IgD-negative memory B cell (primary cell): ENCODE measurements around the gene CARM1. TPM values are rescaled to one million over a fixed set of nuclear protein-coding genes. Genes with fewer than 3 reads are reported as not detected.
"Not testable (repeated sequence)": the region's sequence is repeated elsewhere in the genome, so short reads cannot be mapped to it uniquely, and the experiment has no call there.

Experiments
- H3K27ac Mint-ChIP-seq, 3 donors: one replicate each; pipeline ENCODE4 v1.8.0; 2020 to 2022; ENCODE audit warnings: mild to moderate bottlenecking in 3 of 3, mixed read lengths in 3 of 3, moderate library complexity in 1 of 3
- H3K27me3 Mint-ChIP-seq: one replicate; pipeline ENCODE4 v1.8.0; 2021; ENCODE audit warnings: mixed read lengths
- H3K36me3 Mint-ChIP-seq: one replicate; pipeline ENCODE4 v1.8.0; 2020; ENCODE audit warnings: mild to moderate bottlenecking, mixed read lengths
- H3K4me1 Mint-ChIP-seq, 3 donors: one replicate each; pipeline ENCODE4 v1.8.0; 2020 to 2022; ENCODE audit warnings: mixed read lengths in 3 of 3, mild to moderate bottlenecking in 1 of 3
- H3K4me3 Mint-ChIP-seq, 4 donors: one replicate each; pipeline ENCODE4 v1.8.0; 2020 to 2022; ENCODE audit warnings: mild to moderate bottlenecking in 4 of 4, mixed read lengths in 4 of 4, moderate library complexity in 3 of 4
- H3K9me3 Mint-ChIP-seq, 3 donors: one replicate each; pipeline ENCODE4 v1.8.0; 2020 to 2021; ENCODE audit warnings: mixed read lengths in 3 of 3, mild to moderate bottlenecking in 1 of 3
- polyA plus RNA-seq: library from polyadenylated mRNA; unstranded; fragments of 300-500 nt; fragmentation: Illumina TruSeq; gene quantifications from one replicate; pipeline ENCODE4 v1.2.3, GENCODE V29; 2021

The CARM1 gene
- polyA plus RNA-seq, 1 donor from 2014 or later: 1.4 TPM

DNA sequence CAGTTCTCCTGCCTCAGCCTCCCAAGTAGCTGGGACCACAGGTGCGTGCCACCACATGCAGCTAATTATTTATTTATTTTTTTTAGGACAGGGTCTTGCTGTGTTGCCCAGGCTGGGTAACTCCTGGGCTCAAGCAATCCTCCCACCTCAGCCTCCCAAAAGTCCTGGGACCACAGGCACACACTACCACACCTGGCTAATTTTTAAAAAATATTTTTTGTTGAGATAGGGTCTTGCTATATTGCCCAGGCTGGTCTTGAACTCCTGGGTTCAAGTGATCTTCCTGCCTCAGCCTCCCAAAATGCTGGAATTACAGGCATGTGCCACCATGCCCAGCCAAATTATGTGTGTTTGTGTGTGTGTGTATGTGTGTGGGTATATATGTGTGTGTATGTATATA lies 14.5 kb upstream of the CARM1 start:
- H3K4me3 Mint-ChIP-seq, H3K27ac Mint-ChIP-seq, H3K27me3 Mint-ChIP-seq, H3K36me3 Mint-ChIP-seq, H3K4me1 Mint-ChIP-seq, H3K9me3 Mint-ChIP-seq: not testable (repeated sequence)

DNA sequence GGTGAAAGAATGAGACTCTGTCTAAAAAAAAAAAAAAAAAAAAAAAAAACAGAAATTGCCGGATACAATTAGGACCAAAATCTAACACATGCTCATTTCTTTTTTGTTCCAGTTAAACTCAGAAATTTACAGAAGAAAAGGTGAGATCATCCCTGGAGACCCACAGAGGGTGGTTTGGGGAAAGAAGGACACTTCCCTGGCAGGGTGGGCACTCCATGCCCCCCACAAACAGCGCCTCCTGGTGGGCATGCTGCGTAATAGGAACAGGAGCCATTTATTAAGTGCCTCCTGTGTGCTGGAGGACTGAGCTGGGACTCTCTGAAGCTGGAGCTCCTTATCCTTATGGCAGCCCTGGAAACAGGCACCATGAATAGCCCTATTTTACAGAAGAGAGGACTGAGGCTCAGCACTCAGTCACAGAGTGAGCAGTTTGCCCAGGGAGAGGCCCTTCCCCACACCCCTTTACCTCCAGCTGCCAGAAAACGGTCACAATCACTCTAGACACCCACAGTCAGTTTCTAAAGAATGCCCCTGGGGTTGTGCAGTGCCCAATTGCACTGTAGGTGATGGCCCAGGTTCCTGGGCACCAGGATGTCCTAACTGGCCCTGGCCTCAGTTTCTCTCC lies 13.0 kb upstream of the CARM1 start:
- Mint-ChIP-seq H3K27me3 (no peaks in the 10 kb centered on the region), H3K4me3 (peak overlapping the region in 1 of 4 donors; percentile 49), H3K27ac (peak overlapping the region; percentile 39 to 53 (median 50)), H3K9me3 (no peaks in the 10 kb centered on the region), H3K4me1 (peaks cover 3 to 5% (median 5%) of the 10 kb centered on the region in 3 donors), H3K36me3 (no peaks in the 10 kb centered on the region)

DNA sequence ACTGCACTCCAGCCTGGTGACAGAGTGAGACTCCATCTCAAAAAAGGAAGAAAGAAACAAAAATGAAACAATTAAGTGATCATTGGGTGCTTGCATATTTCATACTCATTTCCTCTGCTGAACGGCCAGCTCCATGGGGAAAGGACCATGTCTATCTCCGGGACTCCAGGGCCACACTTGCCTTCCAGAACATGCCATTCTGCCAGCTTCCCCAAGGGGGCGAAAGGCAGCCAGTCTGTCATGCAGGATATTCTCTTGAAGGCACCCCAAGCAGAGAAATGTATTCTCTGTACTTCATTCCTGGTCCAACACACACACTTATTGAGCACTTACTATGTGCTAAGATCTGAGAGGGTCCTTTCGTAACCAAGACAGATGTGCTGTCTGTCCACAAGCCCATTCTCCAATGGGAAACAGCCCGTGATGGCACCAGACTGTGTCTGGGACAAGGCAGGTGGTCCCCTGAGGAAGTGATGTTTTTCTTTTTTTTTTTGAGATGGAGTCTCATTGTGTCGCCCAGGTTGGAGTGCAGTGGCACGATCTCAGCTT lies 10.2 kb upstream of the CARM1 start:
- Mint-ChIP-seq H3K27ac (no peak overlapping the region), H3K9me3 (no peaks in the 10 kb centered on the region), H3K27me3 (no peaks in the 10 kb centered on the region), H3K4me1 (peaks cover 10 to 11% (median 11%) of the 10 kb centered on the region in 3 donors), H3K4me3 (no peak overlapping the region), H3K36me3 (no peaks in the 10 kb centered on the region)

DNA sequence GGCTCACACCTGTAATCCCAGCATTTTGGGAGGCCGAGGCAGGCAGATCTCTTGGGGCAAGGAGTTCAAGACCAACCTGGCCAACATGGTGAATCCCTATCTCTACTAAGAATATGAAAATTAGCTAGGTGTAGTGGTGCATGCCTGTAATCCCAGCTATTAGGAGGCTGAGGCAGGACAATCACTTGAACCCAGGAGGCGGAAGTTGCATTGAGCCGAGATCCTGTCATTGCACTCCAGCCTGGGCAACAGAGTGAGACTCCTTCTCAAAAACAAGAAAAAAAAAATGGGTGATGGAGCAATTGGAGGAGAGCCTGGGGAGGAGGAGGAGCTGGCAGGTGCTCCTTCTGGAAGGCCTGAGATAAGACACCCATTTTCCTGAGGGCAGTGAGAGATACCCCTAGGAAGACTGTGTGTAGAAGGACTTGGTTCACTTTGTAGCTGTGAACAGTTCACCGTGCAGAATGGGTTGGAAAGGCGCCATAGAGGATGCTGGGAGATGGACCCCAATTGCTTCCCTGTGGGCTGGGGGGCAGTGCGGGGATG lies 8.7 kb upstream of the CARM1 start:
- Mint-ChIP-seq H3K36me3 (no peaks in the 10 kb centered on the region), H3K4me1 (peaks cover 11 to 13% (median 11%) of the 10 kb centered on the region in 3 donors), H3K4me3 (peak overlapping the region in 2 of 4 donors; percentile 20 to 34), H3K27me3 (no peaks in the 10 kb centered on the region), H3K9me3 (no peaks in the 10 kb centered on the region), H3K27ac (peak overlapping the region in 1 of 3 donors; percentile 78)

GRCh38 chr19:10863107-10863717 lies 8.1 kb upstream of the CARM1 start:
- Mint-ChIP-seq H3K4me3 (peak overlapping the region in 2 of 4 donors; percentile 20 to 34), H3K27me3 (no peaks in the 10 kb centered on the region), H3K4me1 (peaks cover 17 to 18% (median 17%) of the 10 kb centered on the region in 3 donors), H3K36me3 (no peaks in the 10 kb centered on the region), H3K9me3 (no peaks in the 10 kb centered on the region), H3K27ac (peak overlapping the region in 1 of 3 donors; percentile 78)

DNA sequence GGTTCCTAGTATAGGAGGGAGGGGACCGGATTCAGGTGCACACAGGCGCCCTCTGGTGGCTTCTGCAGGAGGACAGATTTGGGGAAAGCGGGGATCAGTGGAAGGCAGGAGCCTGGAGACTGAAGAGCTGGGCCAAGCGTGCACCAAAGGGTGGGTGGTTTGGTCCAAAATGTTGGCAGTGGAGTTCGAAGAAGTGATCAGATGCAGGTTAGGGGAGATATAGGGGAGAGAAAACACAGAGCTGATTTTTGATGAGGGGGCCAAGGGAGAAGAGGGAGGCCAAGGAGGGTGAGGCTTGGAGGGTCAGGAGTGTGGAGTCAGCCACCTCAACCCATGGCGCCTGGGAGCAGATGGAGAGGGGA lies 6.8 kb upstream of the CARM1 start:
- peaks cover 18 to 22% (median 18%) of the 10 kb centered on the region in 3 donors for H3K4me1 Mint-ChIP-seq
- H3K9me3 Mint-ChIP-seq: no peaks in the 10 kb centered on the region
- peak overlapping the region in 3 of 4 donors; percentile 9 to 63 (median 10) for H3K4me3 Mint-ChIP-seq
- H3K27me3 Mint-ChIP-seq: no peaks in the 10 kb centered on the region
- H3K27ac Mint-ChIP-seq: peak overlapping the region in 1 of 3 donors; percentile 86
- no peaks in the 10 kb centered on the region for H3K36me3 Mint-ChIP-seq

GRCh38 chr19:10866495-10866894 lies 4.9 kb upstream of the CARM1 start:
- no peaks in the 10 kb centered on the region for H3K27me3 Mint-ChIP-seq
- H3K4me1 Mint-ChIP-seq: peaks cover 18 to 25% (median 18%) of the 10 kb centered on the region in 3 donors
- no peaks in the 10 kb centered on the region for H3K9me3 Mint-ChIP-seq
- H3K36me3 Mint-ChIP-seq: no peaks in the 10 kb centered on the region
- H3K4me3 Mint-ChIP-seq: no peak overlapping the region
- H3K27ac Mint-ChIP-seq: no peak overlapping the region

GRCh38 chr19:10868872-10869547 lies 2.3 kb upstream of the CARM1 start:
- H3K27me3 Mint-ChIP-seq: no peaks in the 10 kb centered on the region
- H3K4me3 Mint-ChIP-seq: peak overlapping the region in 3 of 4 donors; percentile 66 to 80 (median 78)
- no peaks in the 10 kb centered on the region for H3K9me3 Mint-ChIP-seq
- peaks cover 3% of the 10 kb centered on the region for H3K36me3 Mint-ChIP-seq
- H3K4me1 Mint-ChIP-seq: peaks cover 20 to 32% (median 24%) of the 10 kb centered on the region in 3 donors
- peak overlapping the region; percentile 67 to 90 (median 83) for H3K27ac Mint-ChIP-seq

- not testable (repeated sequence) for H3K36me3 Mint-ChIP-seq, H3K9me3 Mint-ChIP-seq, H3K27me3 Mint-ChIP-seq
- Mint-ChIP-seq H3K4me3 (peak overlapping the region in 3 of 4 donors; percentile 66 to 82 (median 71)), H3K27ac (peak overlapping the region in 2 of 3 donors; percentile 62 to 89), H3K4me1 (peaks cover 16 to 27% (median 19%) of the 10 kb centered on the region in 3 donors)
These were observed 1.5 kb upstream of the CARM1 start for GRCh38 chr19:10869872-10870311.

DNA sequence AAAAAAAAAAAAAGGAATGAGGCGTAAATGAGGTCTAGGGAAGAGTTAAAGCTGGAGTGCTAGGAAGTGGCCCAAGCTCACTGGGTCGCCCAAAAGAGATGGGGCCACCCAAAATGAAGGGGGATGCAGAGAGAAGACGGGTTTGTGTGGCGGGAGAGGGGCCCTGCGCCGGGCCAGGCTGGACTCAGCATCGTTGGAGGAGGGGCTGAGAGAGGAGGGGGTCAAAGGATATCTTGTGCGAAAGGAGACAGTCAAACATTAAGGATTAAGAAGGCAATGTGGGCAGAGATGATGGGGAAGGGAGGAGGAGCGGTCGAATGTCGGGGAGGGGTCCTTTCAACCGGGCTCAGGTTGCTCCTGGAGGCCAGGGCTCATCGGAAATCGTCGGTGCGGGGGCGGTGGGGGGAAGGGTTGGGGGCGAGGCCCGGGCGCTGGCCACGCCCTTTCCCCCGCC lies 825 bp upstream of the CARM1 start:
- Mint-ChIP-seq H3K4me1 (peaks cover 16 to 27% (median 19%) of the 10 kb centered on the region in 3 donors), H3K36me3 (peaks cover 4% of the 10 kb centered on the region), H3K9me3 (no peaks in the 10 kb centered on the region), H3K27ac (peak overlapping the region; percentile 57 to 92 (median 86)), H3K4me3 (peak overlapping the region; percentile 71 to 94 (median 82)), H3K27me3 (no peaks in the 10 kb centered on the region)

- Mint-ChIP-seq H3K9me3 (no peaks in the 10 kb centered on the region), H3K27ac (peak overlapping the region; percentile 61 to 83 (median 78)), H3K27me3 (no peaks in the 10 kb centered on the region), H3K36me3 (peaks cover 4% of the 10 kb centered on the region), H3K4me3 (peak overlapping the region; percentile 80 to 93 (median 86)), H3K4me1 (peaks cover 19 to 34% (median 22%) of the 10 kb centered on the region in 3 donors)
These were observed 575 bp downstream of the CARM1 start for GRCh38 chr19:10871711-10872545.

DNA sequence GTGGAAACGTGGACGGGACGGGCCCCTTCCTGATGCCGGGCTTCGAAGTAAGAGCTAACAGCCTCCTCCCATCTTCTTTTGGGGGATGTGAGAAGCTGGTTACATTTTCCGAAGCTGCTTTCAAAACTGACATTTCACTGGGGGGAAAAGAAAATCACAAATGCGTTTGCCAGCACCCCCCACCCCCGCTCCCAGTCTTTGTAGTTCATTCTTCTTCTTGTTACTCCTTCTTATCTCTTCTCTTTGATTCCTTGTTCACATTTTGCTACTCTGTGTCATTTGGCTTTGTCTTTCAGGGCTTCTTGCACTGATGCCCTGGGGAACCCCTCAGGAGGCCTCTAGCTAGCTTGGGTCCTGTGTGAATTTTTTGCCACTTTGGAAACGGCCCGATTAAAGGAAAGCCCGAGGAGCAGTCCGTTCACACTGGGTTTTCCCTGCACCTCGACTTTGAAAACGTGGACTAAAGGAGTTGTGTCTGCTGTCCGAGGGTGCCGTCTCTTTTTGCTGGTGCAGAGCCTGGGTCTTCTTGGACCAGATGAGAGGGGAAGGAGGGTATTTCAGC lies 1.3 kb downstream of the CARM1 start:
- Mint-ChIP-seq H3K36me3 (peaks cover 4% of the 10 kb centered on the region), H3K9me3 (no peaks in the 10 kb centered on the region), H3K4me1 (peaks cover 21 to 34% (median 25%) of the 10 kb centered on the region in 3 donors), H3K27me3 (no peaks in the 10 kb centered on the region), H3K27ac (peak overlapping the region; percentile 61 to 83 (median 78)), H3K4me3 (peak overlapping the region; percentile 80 to 93 (median 86))

- Mint-ChIP-seq H3K9me3 (no peaks in the 10 kb centered on the region), H3K36me3 (peaks cover 4% of the 10 kb centered on the region), H3K27ac (peak overlapping the region; percentile 60 to 89 (median 89)), H3K4me1 (peaks cover 23 to 37% (median 28%) of the 10 kb centered on the region in 3 donors), H3K27me3 (no peaks in the 10 kb centered on the region), H3K4me3 (peak overlapping the region; percentile 66 to 91 (median 86))
These were observed 2.7 kb downstream of the CARM1 start for GRCh38 chr19:10874024-10874423.
